ENCODE measurements around the gene AAMP.

- TF ChIP-seq TAF1 (IDR thresholded peaks at IDR 0.05; ENCODE audit: borderline replicate concordance, insufficient read depth, low read length) (no peak), POLR2AphosphoS5 (IDR thresholded peaks at IDR 0.05; ENCODE audit: low read depth, low read length) (no peak)
Observed at GRCh38 chr2:218221000-218221399, 48.9 kb downstream of the AAMP start.

All from PFSK-1 (cell line).